ENCODE measurements around the gene MEPE.

- TF ChIP-seq CTCF (IDR thresholded peaks at IDR 0.05) (no peak), POLR2AphosphoS5 (IDR thresholded peaks at IDR 0.05) (no peak), POLR2A (IDR thresholded peaks at IDR 0.05) (no peak)
Observed at GRCh38 chr4:87846226-87846625, 13.5 kb downstream of the MEPE start.

Data from prostate gland (tissue), 2 donors.